IMR-90 (cell line): ENCODE results near the gene CACNA1D. TPM values are rescaled to one million over a fixed set of nuclear protein-coding genes. Genes with fewer than 3 reads are reported as not detected.

Experiments
- ATAC-seq: fragments of 200-7000 bp; cut with Tn5 transposase; 2 replicates; pipeline ENCODE4 v1.9.1; 2020; ENCODE audit warnings: low read depth, mild to moderate bottlenecking, moderate library complexity
- BruUV-seq: library from RNA; stranded (reverse); fragments of 400-500 nt; replicated peaks from 2 replicates; lab custom pipeline; 2021; lab: Mats Ljungman, UMichigan
- CTCF ChIA-PET: fragments of 300-600 bp; formaldehyde crosslinking; extraction: SDS; loops from one replicate; lab custom pipeline; 2021; ENCODE audit warnings: antibody characterized with exemption; lab: Yijun Ruan, JAX
- POLR2A ChIA-PET: fragments of 300-600 bp; sonication (Branson Sonifier 250); formaldehyde crosslinking; loops from one replicate; lab custom pipeline; 2022; ENCODE audit warnings: antibody characterized with exemption; ENCODE audit not compliant: unreplicated experiment; lab: Charles Lee
- DNase-seq: peaks from one replicate; pipeline ENCODE4 v3.0.0; 2013
- H2AFZ ChIP-seq: replicated peaks from 2 replicates; pipeline ENCODE3; 2013; ENCODE audit warnings: low read length, mild to moderate bottlenecking; ENCODE audit not compliant: poor library complexity
- H2AK5ac ChIP-seq: 2 replicates; pipeline ENCODE4 v1.6.1; 2013; ENCODE audit warnings: low read depth, low read length, inconsistent platforms
- H2AK9ac ChIP-seq: replicated peaks from 2 replicates; pipeline ENCODE3; 2013; ENCODE audit warnings: mild to moderate bottlenecking, low read depth, low read length, moderate library complexity; ENCODE audit not compliant: poor library complexity
- H2BK120ac ChIP-seq: 2 replicates; pipeline ENCODE4 v1.6.1; 2013; ENCODE audit warnings: low read depth, low read length, inconsistent platforms
- H2BK15ac ChIP-seq: 3 replicates; pipeline ENCODE4 v1.6.1; 2013; ENCODE audit warnings: low read depth, low read length, inconsistent platforms
- H2BK20ac ChIP-seq: 2 replicates; pipeline ENCODE4 v1.6.1; 2013; ENCODE audit warnings: low read depth, mild to moderate bottlenecking, inconsistent platforms, low read length, moderate library complexity
- H2BK5ac ChIP-seq: 2 replicates; pipeline ENCODE4 v1.6.1; 2013; ENCODE audit warnings: mild to moderate bottlenecking, low read depth, low read length, inconsistent platforms; ENCODE audit not compliant: poor library complexity, severe bottlenecking
- H3K14ac ChIP-seq: replicated peaks from 2 replicates; pipeline ENCODE4 v1.6.1; 2013; ENCODE audit warnings: low read depth, low read length, inconsistent platforms
- H3K18ac ChIP-seq: 2 replicates; pipeline ENCODE4 v1.6.1; 2013; ENCODE audit warnings: low read depth, low read length, control low read depth
- H3K23ac ChIP-seq: 2 replicates; pipeline ENCODE4 v1.6.1; 2013; ENCODE audit warnings: low read depth, low read length, inconsistent platforms
- H3K27ac ChIP-seq: 2 replicates; pipeline ENCODE4 v1.5.1; 2013; ENCODE audit warnings: mild to moderate bottlenecking, control low read depth, low read length; ENCODE audit not compliant: insufficient read depth
- H3K27me3 ChIP-seq: 2 replicates; pipeline ENCODE4 v1.6.1; 2013; ENCODE audit warnings: low read length; ENCODE audit not compliant: control insufficient read depth, insufficient read depth
- H3K36me3 ChIP-seq: 2 replicates; pipeline ENCODE4 v1.6.1; 2013; ENCODE audit warnings: low read length, mixed read lengths; ENCODE audit not compliant: control insufficient read depth, insufficient read depth
- H3K4ac ChIP-seq: 2 replicates; pipeline ENCODE4 v1.6.1; 2013; ENCODE audit warnings: low read depth, low read length, inconsistent platforms
- H3K4me1 ChIP-seq: 2 replicates; pipeline ENCODE4 v1.6.1; 2013; ENCODE audit warnings: low read length, mixed read lengths; ENCODE audit not compliant: control insufficient read depth, insufficient read depth
- H3K4me2 ChIP-seq: 2 replicates; pipeline ENCODE4 v1.6.1; 2013; ENCODE audit warnings: low read depth, mild to moderate bottlenecking, control low read depth, low read length, moderate library complexity
- H3K4me3 ChIP-seq: 2 replicates; pipeline ENCODE4 v1.5.1; 2013; ENCODE audit warnings: low read depth, mild to moderate bottlenecking, control low read depth, low read length, moderate library complexity; ENCODE audit not compliant: insufficient read depth
- H3K56ac ChIP-seq: 2 replicates; pipeline ENCODE4 v1.6.1; 2013; ENCODE audit warnings: low read length, inconsistent platforms; ENCODE audit not compliant: insufficient read depth; ENCODE audit errors: extremely low read depth
- H3K79me1 ChIP-seq, 2 experiments: 2 replicates each; pipeline ENCODE4 v1.6.1; 2013; ENCODE audit warnings: low read length in 2 of 2, inconsistent platforms in 1 of 2, low read depth in 1 of 2
- H3K9ac ChIP-seq: 2 replicates; pipeline ENCODE4 v1.6.1; 2013; ENCODE audit warnings: low read depth, low read length, control low read depth
- H3K9me1 ChIP-seq: 2 replicates; pipeline ENCODE4 v1.6.1; 2013; ENCODE audit warnings: low read length, inconsistent platforms; ENCODE audit not compliant: insufficient read depth
- H3K9me3 ChIP-seq: 2 replicates; pipeline ENCODE4 v1.6.1; 2013; ENCODE audit warnings: low read length; ENCODE audit not compliant: control insufficient read depth, insufficient read depth
- H4K20me1 ChIP-seq: 2 replicates; pipeline ENCODE4 v1.6.1; 2013; ENCODE audit warnings: low read length, inconsistent platforms; ENCODE audit not compliant: insufficient read depth
- H4K5ac ChIP-seq: 2 replicates; pipeline ENCODE4 v1.6.1; 2013; ENCODE audit warnings: mild to moderate bottlenecking, low read depth, low read length, control low read depth
- H4K8ac ChIP-seq, 2 experiments: 2 replicates each; pipeline ENCODE4 v1.6.1; 2013; ENCODE audit warnings: low read depth in 2 of 2, low read length in 2 of 2, control low read depth in 1 of 2, inconsistent platforms in 1 of 2
- H4K91ac ChIP-seq: 2 replicates; pipeline ENCODE4 v1.6.1; 2013; ENCODE audit warnings: low read depth, low read length, inconsistent platforms; ENCODE audit not compliant: insufficient read depth
- MXI1 ChIP-seq: IDR thresholded peaks from 2 replicates; pipeline ENCODE4 v1.6.1; 2012; ENCODE audit warnings: low read depth, mild to moderate bottlenecking, low read length, moderate library complexity, borderline replicate concordance
- WGBS, 2 experiments: methylation state at CpG; one replicate each; pipeline versions ENCODE4 v1.1.5 to v1.1.7; 2013; ENCODE audit warnings: missing lambda C conversion rate in 2 of 2; ENCODE audit not compliant: insufficient read length in 1 of 2; ENCODE audit errors: extremely low coverage in 2 of 2; 5-methylcytosine and 5-hydroxymethylcytosine counted together
- dilution Hi-C: fragments of 300-500 bp; cut with HindIII; formaldehyde crosslinking; loops from one replicate; pipeline ENCODE4 v1.14.3; 2018; ENCODE audit warnings: low sequenced_read_pairs; ENCODE audit not compliant: unreplicated experiment
- in situ Hi-C: fragments of 300-500 bp; cut with MboI; formaldehyde crosslinking; loops from 3 replicates; pipeline ENCODE4 v1.14.3; 2019; ENCODE audit warnings: low sequenced_read_pairs, inconsistent platforms, mixed read lengths
- intact Hi-C: fragments of 100-400 bp; cut with micrococcal nuclease; formaldehyde crosslinking; loops from 2 replicates; pipeline ENCODE4 v1.10.0; 2022
- polyA plus RNA-seq, 3 experiments: library from polyadenylated mRNA; depleted of rRNA; stranded (reverse); fragments of >200 nt; gene quantifications; 2 replicates each; pipeline ENCODE4 v1.2.3, GENCODE V29; 2012; ENCODE audit warnings: low replicate concordance in 1 of 3
- total RNA-seq: library from RNA; depleted of rRNA; stranded (reverse); fragments of >200 nt; gene quantifications from 2 replicates; pipeline ENCODE4 v1.2.3, GENCODE V29; 2012
- TF ChIP-seq, protein P1 (sequence below): fragments of 150-350 bp; IDR thresholded peaks from 2 replicates; pipeline ENCODE4 v1.6.1; 2017; ENCODE audit warnings: mild to moderate bottlenecking, antibody characterized with exemption, low read length, low read depth

CACNA1D gene
- total and polyA plus RNA-seq, 2 of the 4 experiments (the other 2 are of a cell fraction): 0.07 TPM; not detected in 1

GRCh38 chr3:53862241-53862640 is 367.8 kb downstream of the CACNA1D start:
- Histone ChIP-seq H3K9me3 (no peaks in the 10 kb centered on the region), H4K91ac (no peak overlapping the region), H3K27ac (no peak overlapping the region), H2BK20ac (no peak overlapping the region), H2AK5ac (no peak overlapping the region), H3K9ac (no peak overlapping the region), H3K4me3 (no peak overlapping the region), H4K5ac (no peak overlapping the region), H3K4me2 (no peak overlapping the region), H3K27me3 (no peaks in the 10 kb centered on the region), H2AFZ (no peak overlapping the region), H2BK120ac (no peak overlapping the region), H3K23ac (no peak overlapping the region), H3K14ac (no peak overlapping the region), H4K8ac (no peak overlapping the region), H2BK5ac (no peak overlapping the region), H3K18ac (no peak overlapping the region), H4K20me1 (no peaks in the 10 kb centered on the region), H2BK15ac (no peak overlapping the region), H3K4me1 (no peaks in the 10 kb centered on the region), H2AK9ac (no peak overlapping the region), H3K79me1 (peaks cover 0 to 2% of the 10 kb centered on the region in 2 experiments; a peak in 1 of 4 replicates), H3K36me3 (peaks cover 23% of the 10 kb centered on the region), H3K56ac (no peak overlapping the region), H3K4ac (no peak overlapping the region), H3K9me1 (no peaks in the 10 kb centered on the region)
- DNase-seq (no peak), ATAC-seq (no peak)
- in situ Hi-C loops: no loop called here
- no TSS peak for BruUV-seq
- WGBS, 2 experiments: 100% methylated on average over 1 of the region's 3 CpGs; no CpG with 5 or more reads in 1 of the 2 experiments
- CTCF ChIA-PET: interaction anchor here (1.3 kb wide), 1 partner anchor 10 kb away, joined by 4 read pairs; no protein-coding TSS in a partner anchor
- intact Hi-C loops: no loop called here
- POLR2A ChIA-PET: no interaction called here
- dilution Hi-C loops: no loop called here
- no peak for TF ChIP-seq MXI1
- TF ChIP-seq, protein P1, sequence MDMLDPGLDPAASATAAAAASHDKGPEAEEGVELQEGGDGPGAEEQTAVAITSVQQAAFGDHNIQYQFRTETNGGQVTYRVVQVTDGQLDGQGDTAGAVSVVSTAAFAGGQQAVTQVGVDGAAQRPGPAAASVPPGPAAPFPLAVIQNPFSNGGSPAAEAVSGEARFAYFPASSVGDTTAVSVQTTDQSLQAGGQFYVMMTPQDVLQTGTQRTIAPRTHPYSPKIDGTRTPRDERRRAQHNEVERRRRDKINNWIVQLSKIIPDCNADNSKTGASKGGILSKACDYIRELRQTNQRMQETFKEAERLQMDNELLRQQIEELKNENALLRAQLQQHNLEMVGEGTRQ: no peak
